Ishikawa (cell line): ENCODE measurements around the gene ZNF343.
A peak's percentile ranks its signal among the peaks of the same experiment; 100 is the strongest.

Experiments
- CEBPB ChIP-seq: IDR thresholded peaks from 2 replicates; pipeline ENCODE4 v1.6.1; 2012
- CREB1 ChIP-seq: IDR thresholded peaks from 2 replicates; pipeline ENCODE4 v1.6.1; 2012; ENCODE audit warnings: low read depth
- EGR1 ChIP-seq: IDR thresholded peaks from 2 replicates; pipeline ENCODE4 v1.6.1; 2012
- EP300 ChIP-seq: IDR thresholded peaks from 2 replicates; pipeline ENCODE4 v1.6.1; 2012; ENCODE audit warnings: borderline replicate concordance
- FOXM1 ChIP-seq: IDR thresholded peaks from 2 replicates; pipeline ENCODE4 v1.6.1; 2012; ENCODE audit warnings: low read depth, borderline replicate concordance
- MAX ChIP-seq: IDR thresholded peaks from 2 replicates; pipeline ENCODE4 v1.6.1; 2012
- NFIC ChIP-seq: IDR thresholded peaks from 2 replicates; pipeline ENCODE4 v1.6.1; 2012
- RAD21 ChIP-seq: IDR thresholded peaks from 2 replicates; pipeline ENCODE4 v1.6.1; 2012; ENCODE audit warnings: low read depth
- REST ChIP-seq: IDR thresholded peaks from 2 replicates; pipeline ENCODE4 v1.6.1; 2012; ENCODE audit warnings: low read depth, mild to moderate bottlenecking
- TAF1 ChIP-seq: IDR thresholded peaks from 2 replicates; pipeline ENCODE4 v1.6.1; 2012; ENCODE audit warnings: low read depth, mild to moderate bottlenecking
- TCF12 ChIP-seq: IDR thresholded peaks from 2 replicates; pipeline ENCODE4 v1.6.1; 2012; ENCODE audit warnings: low read depth
- TEAD4 ChIP-seq: IDR thresholded peaks from 2 replicates; pipeline ENCODE4 v1.6.1; 2012
- USF1 ChIP-seq: IDR thresholded peaks from 2 replicates; pipeline ENCODE4 v1.6.1; 2012
- YY1 ChIP-seq: IDR thresholded peaks from 2 replicates; pipeline ENCODE4 v1.6.1; 2012; ENCODE audit warnings: low read depth
- ZBTB7A ChIP-seq: IDR thresholded peaks from 2 replicates; pipeline ENCODE4 v1.6.1; 2012; ENCODE audit warnings: low read depth

The ZNF343 gene

GRCh38 chr20:2508631-2509467 lies at the start of gene ZNF343:
Gene ZNF343 (minus strand): TSS chr20:2508915. CDS start chr20:2493895, 15,020 bp downstream.
- TF ChIP-seq RAD21 (no peak), USF1 (no peak), EGR1 (no peak), TAF1 (peak; percentile 70), REST (no peak), MAX (peak; percentile 85), EP300 (no peak), FOXM1 (no peak), ZBTB7A (no peak), TEAD4 (no peak), CEBPB (no peak), TCF12 (peak; percentile 36; the same call in 1 of the 2 replicates), NFIC (no peak), CREB1 (0 out of 2 replicates have a peak, but pooled peaks have one; percentile 36), YY1 (peak; percentile 54; the same call in 1 of the 2 replicates)

GRCh38 chr20:2557873-2558580 lies 49.3 kb upstream of the ZNF343 start:
- TF ChIP-seq YY1 (no peak), FOXM1 (no peak), EGR1 (no peak), TEAD4 (no peak), MAX (no peak)

GRCh38 chr20:2545594-2545993 lies 36.9 kb upstream of the ZNF343 start:
- no peak for TF ChIP-seq MAX
- no peak for TF ChIP-seq RAD21
- no peak for TF ChIP-seq CEBPB
- TF ChIP-seq ZBTB7A = no peak
- no peak for TF ChIP-seq NFIC
- TF ChIP-seq TAF1 = no peak
- no peak for TF ChIP-seq EGR1
- TF ChIP-seq FOXM1 = no peak
- TF ChIP-seq EP300 = no peak
- TF ChIP-seq TEAD4 = no peak
- TF ChIP-seq USF1 = no peak
- TF ChIP-seq YY1 = no peak
- no peak for TF ChIP-seq TCF12

GRCh38 chr20:2544211-2544610 lies 35.5 kb upstream of the ZNF343 start:
- TF ChIP-seq MAX (no peak), YY1 (no peak), NFIC (no peak), REST (no peak), EGR1 (no peak), CREB1 (no peak), TEAD4 (no peak), ZBTB7A (no peak), FOXM1 (no peak), CEBPB (no peak), EP300 (no peak), TCF12 (no peak), TAF1 (no peak), RAD21 (no peak), USF1 (no peak)

GRCh38 chr20:2542361-2542760 lies 33.6 kb upstream of the ZNF343 start:
- TF ChIP-seq REST (no peak), TEAD4 (no peak), NFIC (no peak)
